PC-3 (cell line): ENCODE measurements around the gene MAP3K8. TPM values are rescaled to one million over a fixed set of nuclear protein-coding genes. Genes with fewer than 3 reads are reported as not detected.
"Not testable (repeated sequence)": the region's sequence is repeated elsewhere in the genome, so short reads cannot be mapped to it uniquely, and the experiment has no call there.

Experiments
- ATAC-seq: fragments of 200-7000 bp; cut with Tn5 transposase; 2 replicates; pipeline ENCODE4 v1.9.1; 2020; ENCODE audit warnings: mild to moderate bottlenecking, moderate library complexity
- BruUV-seq: library from RNA; stranded (reverse); fragments of 400-500 nt; replicated peaks from 2 replicates; lab custom pipeline; 2021; lab: Mats Ljungman, UMichigan
- CTCF ChIA-PET: fragments of 300-600 bp; sonication (Branson Sonifier 250); formaldehyde crosslinking; loops from one replicate; lab custom pipeline; 2022; ENCODE audit warnings: antibody characterized with exemption; lab: Charles Lee
- POLR2A ChIA-PET: fragments of 300-600 bp; sonication (Branson Sonifier 250); formaldehyde crosslinking; loops from one replicate; lab custom pipeline; 2022; ENCODE audit warnings: antibody characterized with exemption; ENCODE audit not compliant: unreplicated experiment; lab: Charles Lee
- DNase-seq: peaks from one replicate; pipeline ENCODE4 v3.0.0-alpha.2; 2015
- H2AFZ ChIP-seq: fragments of 300-600 bp; sonication (generic); 2 replicates; pipeline ENCODE4 v1.6.0; 2016; ENCODE audit warnings: antibody characterized with exemption, low read length
- H3F3A ChIP-seq: fragments of 300-600 bp; sonication (generic); one replicate; pipeline ENCODE4 v1.6.0; 2017; ENCODE audit warnings: antibody characterized with exemption, low read length, control low read depth, mild to moderate bottlenecking; ENCODE audit not compliant: unreplicated experiment
- H3K27ac ChIP-seq: fragments of 300-600 bp; sonication (generic); 2 replicates; pipeline ENCODE4 v1.5.1; 2016; ENCODE audit warnings: mild to moderate bottlenecking, low read length
- H3K27me3 ChIP-seq: fragments of 300-600 bp; sonication (generic); 2 replicates; pipeline ENCODE4 v1.6.1; 2016; ENCODE audit warnings: low read length, mixed read lengths
- H3K36me3 ChIP-seq: fragments of 300-600 bp; sonication (generic); 2 replicates; pipeline ENCODE4 v1.6.1; 2016; ENCODE audit warnings: low read depth, mixed run types, low read length, mixed read lengths
- H3K4me1 ChIP-seq: fragments of 300-600 bp; sonication (generic); 2 replicates; pipeline ENCODE4 v1.5.1; 2016; ENCODE audit warnings: low read length; ENCODE audit not compliant: insufficient read depth
- H3K4me2 ChIP-seq: fragments of 300-600 bp; sonication (generic); 2 replicates; pipeline ENCODE4 v1.6.0; 2016; ENCODE audit warnings: low read length
- H3K4me3 ChIP-seq: fragments of 300-600 bp; sonication (generic); 2 replicates; pipeline ENCODE4 v1.5.1; 2016; ENCODE audit warnings: mild to moderate bottlenecking, low read length, mixed read lengths
- H3K79me2 ChIP-seq: fragments of 300-600 bp; sonication (generic); 2 replicates; pipeline ENCODE4 v1.6.1; 2017; ENCODE audit warnings: low read length, mixed read lengths
- H3K9ac ChIP-seq: fragments of 300-600 bp; sonication (generic); 2 replicates; pipeline ENCODE4 v1.6.0; 2016; ENCODE audit warnings: mild to moderate bottlenecking, low read length
- H3K9me2 ChIP-seq: fragments of 300-600 bp; sonication (generic); replicated peaks from 2 replicates; pipeline ENCODE4 v1.6.1; 2016; ENCODE audit warnings: mixed run types, low read length, mixed read lengths
- H3K9me3 ChIP-seq: fragments of 300-600 bp; sonication (generic); 2 replicates; pipeline ENCODE4 v1.6.1; 2016; ENCODE audit warnings: low read length, mixed read lengths
- H4K20me1 ChIP-seq: fragments of 300-600 bp; sonication (generic); 2 replicates; pipeline ENCODE4 v1.6.1; 2016; ENCODE audit warnings: low read length, mixed read lengths
- CTCF ChIP-seq: fragments of 300-600 bp; sonication (generic); conservative IDR thresholded peaks from 2 replicates; pipeline ENCODE4 v1.5.1; 2017; ENCODE audit warnings: antibody characterized with exemption, low read depth, mild to moderate bottlenecking, low read length
- EZH2 ChIP-seq: fragments of 300-600 bp; sonication (generic); IDR thresholded peaks from one replicate; pipeline ENCODE4 v1.6.1; 2017; ENCODE audit warnings: antibody characterized with exemption, mild to moderate bottlenecking, low read length; ENCODE audit not compliant: unreplicated experiment
- EZH2phosphoT487 ChIP-seq: fragments of 300-600 bp; sonication (generic); IDR thresholded peaks from 2 replicates; pipeline ENCODE4 v1.6.1; 2018; ENCODE audit warnings: mild to moderate bottlenecking, antibody characterized with exemption, low read length, borderline replicate concordance
- intact Hi-C: fragments of 100-400 bp; cut with micrococcal nuclease; formaldehyde crosslinking; loops from 2 replicates; pipeline ENCODE4 v1.9.0; 2023
- total RNA-seq: library from RNA; depleted of rRNA; stranded (reverse); fragments of >200 nt; gene quantifications from 2 replicates; pipeline ENCODE4 v1.2.3, GENCODE V29; 2014

The MAP3K8 gene
- total RNA-seq, 1 experiment from 2014 or later, result 6.5 TPM

GRCh38 chr10:30476511-30477155 lies 42.6 kb downstream of the MAP3K8 start:
- H3K36me3 ChIP-seq, result no peaks in the 10 kb centered on the region
- no peaks in the 10 kb centered on the region for H3K9me2 ChIP-seq
- H3K4me1 ChIP-seq, result no peaks in the 10 kb centered on the region
- H3K79me2 ChIP-seq, result no peaks in the 10 kb centered on the region
- BruUV-seq, result no TSS peak
- H3K27ac ChIP-seq, result no peak overlapping the region
- ChIA-PET POLR2A (no interaction called here), CTCF (no interaction called here)
- TF ChIP-seq EZH2, result no peak
- no peak for TF ChIP-seq CTCF
- no peak for TF ChIP-seq EZH2phosphoT487
- no peak overlapping the region for H3K4me2 ChIP-seq
- H4K20me1 ChIP-seq, result no peaks in the 10 kb centered on the region
- intact Hi-C loops, result no loop called here
- H3K4me3 ChIP-seq, result no peak overlapping the region
- no peak overlapping the region for H3K9ac ChIP-seq
- no peak overlapping the region for H2AFZ ChIP-seq
- ATAC-seq (no peak), DNase-seq (no peak)
- H3K9me3 ChIP-seq, result no peaks in the 10 kb centered on the region
- H3K27me3 ChIP-seq, result no peaks in the 10 kb centered on the region
- H3F3A ChIP-seq, result no peaks in the 10 kb centered on the region

GRCh38 chr10:30479513-30479912 lies 45.5 kb downstream of the MAP3K8 start:
- POLR2A ChIA-PET, BruUV-seq, ATAC-seq: not testable (repeated sequence)

GRCh38 chr10:30481603-30482002 lies 47.6 kb downstream of the MAP3K8 start:
- H3K4me2 ChIP-seq, result no peak overlapping the region
- no peaks in the 10 kb centered on the region for H3K9me3 ChIP-seq
- POLR2A ChIA-PET, result no interaction called here
- H3K4me1 ChIP-seq, result no peaks in the 10 kb centered on the region
- no peak overlapping the region for H3K4me3 ChIP-seq
- H3K27me3 ChIP-seq, result no peaks in the 10 kb centered on the region
- intact Hi-C loops, result no loop called here
- no peaks in the 10 kb centered on the region for H4K20me1 ChIP-seq
- CTCF ChIA-PET, result no interaction called here
- H3F3A ChIP-seq, result no peaks in the 10 kb centered on the region
- no peak overlapping the region for H3K27ac ChIP-seq
- DNase-seq, result no peak
- H3K79me2 ChIP-seq, result no peaks in the 10 kb centered on the region
- no peak overlapping the region for H3K9ac ChIP-seq
- BruUV-seq, result no TSS peak
- ATAC-seq, result no peak
- H3K9me2 ChIP-seq, result no peaks in the 10 kb centered on the region
- no peak overlapping the region for H2AFZ ChIP-seq
- TF ChIP-seq EZH2, result no peak
- TF ChIP-seq CTCF, result no peak
- TF ChIP-seq EZH2phosphoT487, result no peak
- H3K36me3 ChIP-seq, result no peaks in the 10 kb centered on the region

More at GRCh38 chr10:30479513-30479912, 45.5 kb downstream of the MAP3K8 start:
- H3K9ac ChIP-seq, H3K9me2 ChIP-seq, H2AFZ ChIP-seq, H3K4me2 ChIP-seq, H3K4me3 ChIP-seq, DNase-seq, H3K27ac ChIP-seq, CTCF ChIA-PET, H3K9me3 ChIP-seq, H3K79me2 ChIP-seq, intact Hi-C loops, H3F3A ChIP-seq, H4K20me1 ChIP-seq, H3K36me3 ChIP-seq, H3K4me1 ChIP-seq, H3K27me3 ChIP-seq: not testable (repeated sequence)
